GM18511 (cell line): Measurements from ENCODE around the gene HAUS5.

Experiments used
- ATAC-seq: cut with Tn5 transposase; IDR thresholded peaks from one replicate; pipeline ENCODE4 v1.9.1; 2021; ENCODE audit warnings: mild to moderate bottlenecking, moderate library complexity; ENCODE audit not compliant: unreplicated experiment

HAUS5 gene

GRCh38 chr19:35607661-35608060 is 4.9 kb upstream of the HAUS5 start:
- ATAC-seq: no peak

GRCh38 chr19:35608251-35608650 is 4.3 kb upstream of the HAUS5 start:
- ATAC-seq: no peak

GRCh38 chr19:35609851-35610353 is 2.6 kb upstream of the HAUS5 start:
- no peak for ATAC-seq

GRCh38 chr19:35612224-35612558 is 344 bp upstream of the HAUS5 start:
- peak; percentile 10 for ATAC-seq

- no peak for ATAC-seq
These were observed 1.0 kb downstream of the HAUS5 start for GRCh38 chr19:35613574-35613973.

GRCh38 chr19:35615036-35615435 is 2.5 kb downstream of the HAUS5 start:
- ATAC-seq: no peak

GRCh38 chr19:35618857-35619256 is 6.3 kb downstream of the HAUS5 start:
- no peak for ATAC-seq

GRCh38 chr19:35619290-35619923 is 6.9 kb downstream of the HAUS5 start:
- ATAC-seq: no peak

GRCh38 chr19:35620001-35620400 is 7.5 kb downstream of the HAUS5 start:
- ATAC-seq: no peak

- ATAC-seq: no peak
These were observed 9.2 kb downstream of the HAUS5 start for GRCh38 chr19:35621708-35622107.

- no peak for ATAC-seq
These were observed 10.2 kb downstream of the HAUS5 start for GRCh38 chr19:35622750-35623149.

- no peak for ATAC-seq
These were observed 10.9 kb downstream of the HAUS5 start for GRCh38 chr19:35623327-35624010.

- ATAC-seq: no peak
These were observed 15.7 kb downstream of the HAUS5 start for GRCh38 chr19:35628264-35628564.

- ATAC-seq: peak; percentile 98
These were observed 16.2 kb downstream of the HAUS5 start, which contains the start of gene RBM42 for GRCh38 chr19:35628565-35629331. RBM42 (plus strand) TSS chr19:35629036; CDS start chr19:35629154, 118 bp downstream.

- ATAC-seq: no peak
These were observed 16.7 kb downstream of the HAUS5 start for GRCh38 chr19:35629332-35629633.

- no peak for ATAC-seq
These were observed 21.3 kb downstream of the HAUS5 start for GRCh38 chr19:35633727-35634440.

GRCh38 chr19:35636651-35637050 is 24.1 kb downstream of the HAUS5 start:
- no peak for ATAC-seq

GRCh38 chr19:35637165-35637564 is 24.6 kb downstream of the HAUS5 start:
- no peak for ATAC-seq

GRCh38 chr19:35639321-35639639 is 26.7 kb downstream of the HAUS5 start:
- no peak for ATAC-seq

GRCh38 chr19:35639863-35640262 is 27.3 kb downstream of the HAUS5 start:
- ATAC-seq: no peak

- ATAC-seq: no peak
These were observed 29.1 kb downstream of the HAUS5 start, which contains the start of gene ETV2 for GRCh38 chr19:35641515-35642151. ETV2 (plus strand) TSS chr19:35641745; CDS start chr19:35642461, 716 bp downstream.
